Common myeloid progenitor, CD34-positive (primary cell): ENCODE results near the gene CNTNAP1.
A peak's percentile ranks its signal among the peaks of the same experiment; 100 is the strongest.

Experiments used
- CTCF ChIA-PET: fragments of 350-600 bp; sonication (Branson Sonifier 250); formaldehyde crosslinking; loops from one replicate; lab custom pipeline; 2021; ENCODE audit warnings: antibody characterized with exemption; lab: Charles Lee
- POLR2A ChIA-PET: fragments of 350-600 bp; sonication (Branson Sonifier 250); formaldehyde crosslinking; loops from one replicate; lab custom pipeline; 2021; ENCODE audit warnings: antibody characterized with exemption; lab: Charles Lee
- DNase-seq, 3 donors: peaks; one replicate each; pipeline versions ENCODE4 v3.0.0 to v3.0.0-alpha.2; 2013
- H3K27ac ChIP-seq, 2 experiments: 1 replicate in 1 of 2; 2 replicates in 1 of 2; pipeline ENCODE4 v1.7.0; 2013; ENCODE audit warnings: inconsistent platforms in 2 of 2, low read length in 2 of 2, mild to moderate bottlenecking in 2 of 2, low read depth in 1 of 2, moderate library complexity in 1 of 2; ENCODE audit not compliant: severe bottlenecking in 2 of 2, insufficient read depth in 1 of 2, poor library complexity in 1 of 2
- H3K27me3 ChIP-seq, 5 experiments: replicated peaks in 2 of 5; 1 replicate in 3 of 5; 2 replicates in 2 of 5; pipeline versions ENCODE4 v1.6.1 to v1.7.0; 2013; ENCODE audit warnings: low read length in 4 of 5, mild to moderate bottlenecking in 2 of 5, moderate library complexity in 2 of 5, inconsistent platforms in 1 of 5; ENCODE audit not compliant: insufficient read depth in 5 of 5, control insufficient read depth in 4 of 5
- H3K36me3 ChIP-seq, 4 experiments: 1 replicate in 2 of 4; 2 replicates in 2 of 4; pipeline versions ENCODE4 v1.6.1 to v1.7.0; 2013; ENCODE audit warnings: low read length in 3 of 4, control low read depth in 1 of 4, mild to moderate bottlenecking in 1 of 4; ENCODE audit not compliant: control insufficient read depth in 4 of 4, insufficient read depth in 4 of 4
- H3K4me1 ChIP-seq, 4 experiments: 1 replicate in 3 of 4; 2 replicates in 1 of 4; pipeline versions ENCODE4 v1.6.1 to v1.7.1; 2013; ENCODE audit warnings: low read length in 3 of 4, mild to moderate bottlenecking in 3 of 4, control low read depth in 1 of 4, inconsistent platforms in 1 of 4, moderate library complexity in 1 of 4; ENCODE audit not compliant: control insufficient read depth in 4 of 4, insufficient read depth in 4 of 4; ENCODE audit errors: control extremely low read depth in 1 of 4
- H3K4me3 ChIP-seq, 7 experiments: 1 replicate in 4 of 7; 2 replicates in 3 of 7; pipeline versions ENCODE4 v1.5.1 to v1.7.0; 2013; ENCODE audit warnings: mild to moderate bottlenecking in 7 of 7, low read length in 6 of 7, moderate library complexity in 6 of 7, inconsistent platforms in 2 of 7, low read depth in 2 of 7, control low read depth in 1 of 7; ENCODE audit not compliant: insufficient read depth in 4 of 7, control insufficient read depth in 1 of 7; ENCODE audit errors: extremely low read depth in 1 of 7
- H3K9me3 ChIP-seq, 5 experiments: 1 replicate in 4 of 5; 2 replicates in 1 of 5; pipeline versions ENCODE4 v1.6.1 to v1.7.1; 2013; ENCODE audit warnings: low read length in 4 of 5, mild to moderate bottlenecking in 2 of 5, inconsistent platforms in 1 of 5, low read depth in 1 of 5, moderate library complexity in 1 of 5; ENCODE audit not compliant: control insufficient read depth in 4 of 5, insufficient read depth in 2 of 5; ENCODE audit errors: control extremely low read depth in 1 of 5
- WGBS: methylation state at CpG from one replicate; pipeline ENCODE4 v1.1.5; 2013; ENCODE audit not compliant: insufficient coverage; 5-methylcytosine and 5-hydroxymethylcytosine counted together

Gene CNTNAP1

DNA sequence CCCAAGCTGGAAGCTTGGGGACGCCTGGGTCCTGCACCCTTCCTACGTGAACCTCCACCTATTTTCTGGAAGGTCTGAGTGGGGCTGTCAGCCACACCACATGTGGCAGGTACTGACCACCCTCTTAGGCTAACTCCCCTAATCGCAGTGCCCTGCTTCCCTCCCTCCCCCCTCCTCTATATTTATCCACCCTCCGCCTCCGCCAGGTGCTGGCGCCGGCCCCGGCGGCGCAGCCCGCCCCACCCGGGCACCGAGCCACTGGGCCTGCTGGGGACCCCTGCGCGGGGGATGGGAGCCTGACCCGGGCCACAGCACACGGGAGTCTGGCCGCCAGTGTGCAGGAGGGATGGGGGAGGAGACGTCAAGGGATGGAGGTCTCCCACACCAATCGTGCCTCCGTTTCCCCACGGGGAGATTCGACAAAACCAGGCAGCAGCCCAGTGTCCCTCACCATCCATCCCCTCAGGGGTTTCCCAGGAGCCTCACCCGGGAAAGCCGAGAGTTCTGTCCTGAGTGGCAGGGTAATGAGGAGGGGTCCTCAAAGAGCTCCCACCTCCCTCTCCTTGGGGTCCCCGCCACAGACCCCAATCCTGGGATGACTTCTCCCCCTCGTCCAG lies 6.9 kb upstream of the CNTNAP1 start:
- Histone ChIP-seq H3K27ac (no peak overlapping the region), H3K27me3 (peaks cover 5 to 65% (median 40%) of the 10 kb centered on the region in 5 experiments), H3K9me3 (no peaks in the 10 kb centered on the region), H3K36me3 (no peaks in the 10 kb centered on the region), H3K4me1 (peaks cover 2 to 80% (median 69%) of the 10 kb centered on the region in 4 experiments), H3K4me3 (peak overlapping the region in 6 of 7 experiments; percentile 38 to 85 (median 71))
- CTCF ChIA-PET: no interaction called here
- WGBS: 10% methylated on average over 6 of the region's 27 CpGs
- peak in 1 of 3 donors; percentile 15 for DNase-seq
- POLR2A ChIA-PET: no interaction called here

DNA sequence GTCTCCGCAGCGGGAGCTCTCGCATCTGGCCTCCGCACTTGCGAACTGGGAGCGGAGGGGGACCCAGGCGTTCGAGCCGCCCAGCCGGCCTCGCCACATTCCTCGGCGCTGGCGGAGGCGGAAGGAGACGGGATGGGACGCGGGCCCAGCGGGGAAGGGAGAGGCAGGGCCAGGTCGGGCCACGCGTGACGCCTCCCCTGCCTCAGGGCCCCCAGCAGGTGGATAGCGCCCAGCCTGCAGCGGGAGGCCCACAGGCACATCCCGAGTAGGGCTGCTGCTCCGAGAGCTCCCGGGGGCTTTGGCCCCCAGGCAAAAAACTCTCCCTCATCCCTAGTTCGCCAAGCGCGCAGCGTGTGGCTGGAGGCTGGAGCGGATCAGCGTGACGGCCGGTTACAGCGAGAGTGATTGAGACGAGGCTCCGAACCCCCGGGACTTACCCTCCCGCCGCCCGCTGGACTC lies 6.3 kb upstream of the CNTNAP1 start:
- POLR2A ChIA-PET: interaction anchor here (1.2 kb wide), 1 partner anchor 16 kb away, joined by 3 read pairs; the partner anchor contains the start of gene TUBG2

DNA sequence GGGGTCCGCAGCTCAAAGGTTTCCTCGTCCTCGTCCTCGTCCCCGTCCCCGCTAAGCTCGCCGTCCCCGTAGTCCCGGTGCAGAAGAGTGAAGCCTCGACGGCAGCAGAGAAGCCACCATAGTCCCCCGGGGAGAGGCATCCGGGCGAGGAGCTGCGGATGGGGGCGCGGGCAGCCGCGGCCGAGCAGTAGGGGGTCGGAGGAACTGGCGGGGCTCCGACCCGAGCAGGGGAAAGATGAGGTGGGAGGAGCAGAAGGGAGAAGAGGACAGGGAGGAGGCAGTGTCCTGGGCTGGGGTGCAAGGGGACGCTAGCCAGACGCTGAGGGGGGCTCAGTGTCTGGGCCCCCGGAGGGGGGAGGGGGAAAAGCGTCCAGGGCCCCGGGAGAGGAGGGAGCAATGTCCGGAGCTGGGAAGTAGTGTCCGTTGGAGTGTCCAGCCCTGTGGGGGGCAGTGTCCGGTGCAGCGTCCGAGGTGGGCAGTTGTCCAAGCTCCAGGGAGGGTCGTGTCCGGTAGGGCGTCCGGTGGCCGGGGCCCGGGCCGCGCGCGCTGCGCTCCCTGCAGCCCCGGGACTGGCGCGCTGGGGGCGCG lies 5.8 kb upstream of the CNTNAP1 start, which contains the start of gene PLEKHH3:
PLEKHH3 (minus strand) TSS at position 571 of the 588 bp plus-strand sequence; CDS start at position 140, 431 bp downstream.
- H3K27ac ChIP-seq: peak within 1 kb of the TSS in 1 of 2 experiments; percentile 79
- peaks cover 2 to 78% (median 69%) of the 10 kb centered on the region in 4 experiments for H3K4me1 ChIP-seq
- CTCF ChIA-PET: interaction anchor here (1.3 kb wide), 1 partner anchor 38 kb away, joined by 3 read pairs; no protein-coding TSS in a partner anchor
- peak in 1 of 3 donors; percentile 35 for DNase-seq
- 0% methylated on average over 33 of the region's 51 CpGs for WGBS
- H3K36me3 ChIP-seq: no peaks in the 10 kb centered on the region
- H3K27me3 ChIP-seq: peaks cover 5 to 59% (median 33%) of the 10 kb centered on the region in 5 experiments
- peak within 1 kb of the TSS; percentile 46 to 85 (median 74) for H3K4me3 ChIP-seq
- POLR2A ChIA-PET: interaction anchor here (1.2 kb wide), 1 partner anchor 17 kb away, joined by 3 read pairs; the partner anchor contains the start of gene TUBG2
- H3K9me3 ChIP-seq: no peaks in the 10 kb centered on the region

More for the DNA sequence above, 6.3 kb upstream of the CNTNAP1 start:
- peaks cover 5 to 62% (median 38%) of the 10 kb centered on the region in 5 experiments for H3K27me3 ChIP-seq
- H3K9me3 ChIP-seq: no peaks in the 10 kb centered on the region
- peaks cover 2 to 78% (median 67%) of the 10 kb centered on the region in 4 experiments for H3K4me1 ChIP-seq
- peak overlapping the region; percentile 23 to 85 (median 71) for H3K4me3 ChIP-seq
- H3K27ac ChIP-seq: no peak overlapping the region
- under 1% methylated on average over 40 of the region's 43 CpGs for WGBS
- CTCF ChIA-PET: no interaction called here
- peak in 1 of 3 donors; percentile 37 for DNase-seq
- no peaks in the 10 kb centered on the region for H3K36me3 ChIP-seq

DNA sequence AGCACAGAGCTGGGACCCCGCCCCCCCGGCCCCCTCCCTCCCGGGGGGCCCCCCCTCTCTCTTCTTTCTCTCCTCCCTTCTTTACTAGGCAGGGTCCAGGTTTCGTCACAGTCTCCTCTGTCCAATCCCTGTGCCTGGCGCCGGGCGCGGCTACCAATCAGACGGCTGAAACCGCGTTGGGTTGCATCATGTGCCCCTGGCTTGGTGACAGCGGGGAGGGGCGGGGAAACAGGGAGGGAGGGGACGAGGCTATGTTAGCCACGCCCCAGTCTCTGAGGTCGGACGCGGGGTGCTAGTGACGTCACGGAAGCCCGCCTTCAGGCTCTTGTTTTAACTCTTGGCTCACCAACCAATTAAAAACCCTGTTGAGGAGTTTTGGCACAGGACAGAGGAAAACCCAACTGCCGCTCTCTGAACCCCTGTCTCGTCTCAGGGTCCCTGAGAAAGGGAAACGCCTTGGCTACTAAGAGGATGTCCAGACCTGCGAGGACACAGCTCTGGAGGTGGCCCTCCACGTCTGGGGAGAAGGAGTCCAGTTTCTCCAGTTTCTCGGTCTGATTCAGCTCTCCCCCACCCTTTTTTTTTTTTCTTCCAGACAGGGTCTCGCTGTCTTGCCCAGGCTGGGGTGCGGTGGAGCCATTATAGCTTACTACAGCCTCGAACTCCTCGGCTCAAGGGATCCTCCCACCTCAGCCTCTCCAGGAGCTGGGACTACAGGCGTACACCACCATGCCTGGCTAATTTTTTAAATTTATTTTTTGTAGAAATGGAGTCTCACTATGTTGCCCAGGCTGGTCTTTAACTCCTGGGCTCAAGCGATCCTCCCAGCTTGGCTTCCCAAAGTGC lies 5.1 kb upstream of the CNTNAP1 start:
- H3K4me3 ChIP-seq: peak overlapping the region in 5 of 7 experiments; percentile 60 to 85 (median 78)
- no peaks in the 10 kb centered on the region for H3K9me3 ChIP-seq
- peak overlapping the region in 1 of 2 experiments; percentile 79 for H3K27ac ChIP-seq
- ChIA-PET CTCF (interaction anchor here (0.9 to 1.3 kb wide), 5 partner anchors 37 to 110 kb away, joined by 3 read pairs; partner anchors contain the start of gene MLX), POLR2A (interaction anchor here (1.2 kb wide), 1 partner anchor 18 kb away, joined by 3 read pairs; the partner anchor contains the start of gene TUBG2)
- WGBS: 2% methylated on average over 20 of the region's 33 CpGs
- DNase-seq: peak; percentile 99
- peaks cover 6 to 84% (median 74%) of the 10 kb centered on the region in 4 experiments for H3K4me1 ChIP-seq
- peaks cover 5 to 59% (median 30%) of the 10 kb centered on the region in 5 experiments for H3K27me3 ChIP-seq
- no peaks in the 10 kb centered on the region for H3K36me3 ChIP-seq

DNA sequence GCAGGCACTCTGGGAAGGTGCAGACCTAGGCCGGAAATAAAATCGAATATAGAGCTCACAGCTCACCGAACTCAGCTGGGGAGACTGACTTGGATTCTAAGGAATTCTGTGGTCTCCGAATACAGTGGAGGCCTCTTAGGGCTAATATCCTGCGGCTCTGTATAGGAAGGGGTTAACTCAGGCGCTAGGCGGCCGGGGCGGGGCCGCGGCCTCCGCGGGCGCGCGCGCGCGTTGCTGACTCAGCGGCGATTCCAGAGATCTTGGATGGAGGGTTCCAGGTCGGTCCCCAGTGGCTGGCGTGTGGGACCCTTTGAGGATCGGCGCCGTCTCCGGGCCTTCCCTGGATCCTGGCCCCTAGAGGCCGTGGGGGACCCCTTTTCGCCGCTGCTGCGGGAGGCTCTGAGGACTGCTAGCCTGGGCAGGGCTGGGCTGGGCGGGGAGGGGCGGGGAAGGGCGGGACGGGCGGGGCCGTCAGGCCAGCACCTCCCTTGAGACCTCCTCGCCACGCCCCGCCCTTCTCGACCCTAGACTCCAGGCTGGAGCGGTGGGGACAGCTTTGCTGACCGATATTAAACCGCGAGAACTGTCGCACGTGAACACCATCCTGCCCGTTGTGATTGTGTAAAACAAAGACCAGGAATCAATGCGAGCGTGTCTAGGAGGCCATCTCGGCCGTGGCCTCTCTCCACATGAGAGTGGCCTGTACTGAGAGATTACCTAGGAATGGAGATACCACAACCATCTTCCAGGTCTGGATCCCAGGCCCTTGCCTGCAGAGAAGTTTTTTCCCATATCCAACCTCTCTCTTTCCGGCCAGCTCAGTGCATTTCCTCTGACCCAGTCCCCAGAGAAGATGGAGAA lies 4.2 kb upstream of the CNTNAP1 start:
- no peaks in the 10 kb centered on the region for H3K9me3 ChIP-seq
- DNase-seq: peak in 2 of 3 donors; percentile 79 to 85
- peak overlapping the region in 1 of 2 experiments; percentile 79 for H3K27ac ChIP-seq
- 1% methylated on average over 33 of the region's 53 CpGs for WGBS
- H3K4me3 ChIP-seq: peak overlapping the region; percentile 46 to 83 (median 74)
- no peaks in the 10 kb centered on the region for H3K36me3 ChIP-seq
- H3K27me3 ChIP-seq: peaks cover 1 to 59% (median 24%) of the 10 kb centered on the region in 5 experiments
- CTCF ChIA-PET: interaction anchor here (0.9 to 3.6 kb wide), 8 partner anchors 36 to 111 kb away, joined by 3 to 37 read pairs (median 3); partner anchors contain the start of genes MLX, PSMC3IP, RETREG3 and TUBG1
- H3K4me1 ChIP-seq: peaks cover 6 to 89% (median 80%) of the 10 kb centered on the region in 4 experiments
- POLR2A ChIA-PET: interaction anchor here (1.0 kb wide), 1 partner anchor 70 kb away, joined by 3 read pairs; no protein-coding TSS in a partner anchor
